Lower lobe of right lung (tissue), 2 donors: Measurements from ENCODE around the gene KCNIP2. TPM values are rescaled to one million over a fixed set of nuclear protein-coding genes. Genes with fewer than 3 reads are reported as not detected.

Source experiments
- ATAC-seq, 2 donors: fragments of 200-7000 bp; cut with Tn5 transposase; one replicate each; pipeline ENCODE4 v1.9.1; 2020 to 2022; ENCODE audit warnings: mild to moderate bottlenecking in 2 of 2, moderate library complexity in 2 of 2
- DNase-seq: peaks from one replicate; pipeline ENCODE4 v3.0.0-alpha.2; 2020
- H3K27ac ChIP-seq: fragments of 200-600 bp; one replicate; pipeline ENCODE4 v1.8.0; 2022
- H3K27me3 ChIP-seq: fragments of 200-600 bp; one replicate; pipeline ENCODE4 v1.8.0; 2022; ENCODE audit warnings: low read depth
- H3K36me3 ChIP-seq: fragments of 200-600 bp; one replicate; pipeline ENCODE4 v1.8.0; 2022; ENCODE audit warnings: mild to moderate bottlenecking
- H3K4me1 ChIP-seq: fragments of 200-600 bp; one replicate; pipeline ENCODE4 v1.8.0; 2022
- H3K4me3 ChIP-seq: fragments of 200-600 bp; one replicate; pipeline ENCODE4 v1.8.0; 2022; ENCODE audit warnings: mild to moderate bottlenecking
- H3K9me3 ChIP-seq: fragments of 200-600 bp; one replicate; pipeline ENCODE4 v1.8.0; 2022
- intact Hi-C: fragments of 100-400 bp; cut with DNase I; formaldehyde crosslinking; loops from one replicate; pipeline ENCODE4 v1.11.0; 2022
- total RNA-seq: library from RNA; stranded (reverse); fragmentation: NEBNext Ultra II Directional; extraction: Animal tissue kit (Norgen Biotek cat#: 25700); gene quantifications from one replicate; pipeline ENCODE4 v1.2.1, GENCODE V29; 2021
- TF ChIP-seq, protein P1 (sequence below): fragments of 200-600 bp; IDR thresholded peaks from one replicate; pipeline ENCODE4 v1.8.0; 2022; ENCODE audit warnings: antibody characterized with exemption, mild to moderate bottlenecking
- donor health status: DM: no; HTN: yes; CAD: no; lungs with severe emphysema.

The KCNIP2 gene
- total RNA-seq, 1 donor from 2014 or later: 3.7 TPM

- H3K4me3 ChIP-seq: peak overlapping the region; percentile 61
- intact Hi-C loops: no loop called here
- TF ChIP-seq, protein P1, sequence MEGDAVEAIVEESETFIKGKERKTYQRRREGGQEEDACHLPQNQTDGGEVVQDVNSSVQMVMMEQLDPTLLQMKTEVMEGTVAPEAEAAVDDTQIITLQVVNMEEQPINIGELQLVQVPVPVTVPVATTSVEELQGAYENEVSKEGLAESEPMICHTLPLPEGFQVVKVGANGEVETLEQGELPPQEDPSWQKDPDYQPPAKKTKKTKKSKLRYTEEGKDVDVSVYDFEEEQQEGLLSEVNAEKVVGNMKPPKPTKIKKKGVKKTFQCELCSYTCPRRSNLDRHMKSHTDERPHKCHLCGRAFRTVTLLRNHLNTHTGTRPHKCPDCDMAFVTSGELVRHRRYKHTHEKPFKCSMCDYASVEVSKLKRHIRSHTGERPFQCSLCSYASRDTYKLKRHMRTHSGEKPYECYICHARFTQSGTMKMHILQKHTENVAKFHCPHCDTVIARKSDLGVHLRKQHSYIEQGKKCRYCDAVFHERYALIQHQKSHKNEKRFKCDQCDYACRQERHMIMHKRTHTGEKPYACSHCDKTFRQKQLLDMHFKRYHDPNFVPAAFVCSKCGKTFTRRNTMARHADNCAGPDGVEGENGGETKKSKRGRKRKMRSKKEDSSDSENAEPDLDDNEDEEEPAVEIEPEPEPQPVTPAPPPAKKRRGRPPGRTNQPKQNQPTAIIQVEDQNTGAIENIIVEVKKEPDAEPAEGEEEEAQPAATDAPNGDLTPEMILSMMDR: no peak
- peak overlapping the region; percentile 61 for H3K27ac ChIP-seq
- DNase-seq: peak; percentile 95
- no peaks in the 10 kb centered on the region for H3K36me3 ChIP-seq
- H3K4me1 ChIP-seq: peaks cover 40% of the 10 kb centered on the region
- ATAC-seq: peak; percentile 92 to 93
- H3K9me3 ChIP-seq: no peaks in the 10 kb centered on the region
- no peaks in the 10 kb centered on the region for H3K27me3 ChIP-seq
Observed at GRCh38 chr10:101830322-101831168, 13.1 kb downstream of the KCNIP2 start.

- Histone ChIP-seq H3K36me3 (no peaks in the 10 kb centered on the region), H3K9me3 (no peaks in the 10 kb centered on the region), H3K4me1 (peaks cover 33% of the 10 kb centered on the region), H3K27ac (peak overlapping the region; percentile 49), H3K27me3 (no peaks in the 10 kb centered on the region), H3K4me3 (peak overlapping the region; percentile 61)
- intact Hi-C loops: no loop called here
- DNase-seq (peak; percentile 66), ATAC-seq (peak in 1 of 2 donors; percentile 5)
- TF ChIP-seq, protein P1: no peak
Observed at GRCh38 chr10:101829561-101830315, 13.9 kb downstream of the KCNIP2 start.

DNA sequence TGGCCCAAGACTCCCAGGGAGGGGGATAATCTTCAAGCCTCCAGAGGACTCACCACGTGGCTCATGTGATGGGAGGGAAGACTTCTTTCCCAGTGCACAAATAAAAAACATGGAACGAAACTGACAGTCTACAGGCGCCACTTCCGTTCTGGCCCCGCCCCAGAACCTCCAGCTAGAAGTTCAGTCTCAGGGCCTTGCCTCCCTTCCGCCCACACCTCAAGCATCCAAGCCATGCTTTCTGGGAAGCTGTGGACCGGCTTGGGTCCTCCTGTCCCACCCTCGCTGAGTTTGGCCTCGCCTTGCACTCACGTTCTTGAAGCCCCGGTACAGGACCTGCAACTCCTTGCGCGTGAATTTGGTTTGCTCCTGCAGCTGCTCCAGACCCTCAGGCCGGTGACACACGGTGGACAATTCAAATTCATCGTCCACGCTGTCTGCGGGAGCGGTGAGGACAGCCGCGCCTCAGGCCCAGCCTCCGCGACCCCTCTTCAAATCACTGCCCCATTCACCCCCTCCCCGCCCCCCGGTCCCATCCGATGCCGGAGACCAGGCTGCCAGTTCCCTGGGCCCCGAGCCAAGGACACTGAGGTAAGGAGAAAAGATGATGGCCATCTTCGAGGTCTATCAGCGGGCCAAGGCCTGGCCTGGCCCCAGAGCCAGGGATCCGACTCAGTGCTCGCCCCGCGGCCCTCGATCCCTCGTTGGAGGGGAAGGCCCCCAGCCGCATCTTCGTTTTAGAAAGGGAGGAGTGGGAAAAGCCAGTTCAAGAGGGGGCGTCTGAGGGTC, 14.6 kb downstream of the KCNIP2 start:
- Histone ChIP-seq H3K4me1 (peaks cover 26% of the 10 kb centered on the region), H3K4me3 (peak overlapping the region; percentile 61), H3K27me3 (no peaks in the 10 kb centered on the region), H3K36me3 (no peaks in the 10 kb centered on the region), H3K9me3 (no peaks in the 10 kb centered on the region), H3K27ac (no peak overlapping the region)
- TF ChIP-seq, protein P1: no peak
- intact Hi-C loops: no loop called here
- peak; percentile 53 for DNase-seq
- no peak for ATAC-seq

- Histone ChIP-seq H3K4me1 (peaks cover 26% of the 10 kb centered on the region), H3K4me3 (no peak overlapping the region), H3K9me3 (no peaks in the 10 kb centered on the region), H3K27me3 (no peaks in the 10 kb centered on the region), H3K36me3 (no peaks in the 10 kb centered on the region), H3K27ac (no peak overlapping the region)
- TF ChIP-seq, protein P1: no peak
- no peak for ATAC-seq
- intact Hi-C loops: no loop called here
- peak; percentile 19 for DNase-seq
Observed at GRCh38 chr10:101827919-101828600, 15.5 kb downstream of the KCNIP2 start.
